Activated gamma-delta T cell treated with anti-CD3 and anti-CD28 coated beads, Interleukin-2, amount 50 U/mL, for 16 hours (primary cell): ENCODE measurements around the gene DZIP1L.
A peak's percentile ranks its signal among the peaks of the same experiment; 100 is the strongest.
"Not testable (repeated sequence)": the region's sequence is repeated elsewhere in the genome, so short reads cannot be mapped to it uniquely, and the experiment has no call there.

Experiments used
- DNase-seq: peaks from one replicate; pipeline ENCODE4 v3.0.0-alpha.2; 2020; ENCODE audit warnings: low read depth

The DZIP1L gene, protein sequence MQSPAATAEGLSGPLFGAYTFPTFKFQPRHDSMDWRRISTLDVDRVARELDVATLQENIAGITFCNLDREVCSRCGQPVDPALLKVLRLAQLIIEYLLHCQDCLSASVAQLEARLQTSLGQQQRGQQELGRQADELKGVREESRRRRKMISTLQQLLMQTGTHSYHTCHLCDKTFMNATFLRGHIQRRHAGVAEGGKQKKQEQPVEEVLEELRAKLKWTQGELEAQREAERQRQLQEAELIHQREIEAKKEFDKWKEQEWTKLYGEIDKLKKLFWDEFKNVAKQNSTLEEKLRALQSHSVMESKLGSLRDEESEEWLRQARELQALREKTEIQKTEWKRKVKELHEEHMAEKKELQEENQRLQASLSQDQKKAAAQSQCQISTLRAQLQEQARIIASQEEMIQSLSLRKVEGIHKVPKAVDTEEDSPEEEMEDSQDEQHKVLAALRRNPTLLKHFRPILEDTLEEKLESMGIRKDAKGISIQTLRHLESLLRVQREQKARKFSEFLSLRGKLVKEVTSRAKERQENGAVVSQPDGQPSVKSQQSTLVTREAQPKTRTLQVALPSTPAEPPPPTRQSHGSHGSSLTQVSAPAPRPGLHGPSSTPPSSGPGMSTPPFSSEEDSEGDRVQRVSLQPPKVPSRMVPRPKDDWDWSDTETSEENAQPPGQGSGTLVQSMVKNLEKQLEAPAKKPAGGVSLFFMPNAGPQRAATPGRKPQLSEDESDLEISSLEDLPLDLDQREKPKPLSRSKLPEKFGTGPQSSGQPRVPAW

DNA sequence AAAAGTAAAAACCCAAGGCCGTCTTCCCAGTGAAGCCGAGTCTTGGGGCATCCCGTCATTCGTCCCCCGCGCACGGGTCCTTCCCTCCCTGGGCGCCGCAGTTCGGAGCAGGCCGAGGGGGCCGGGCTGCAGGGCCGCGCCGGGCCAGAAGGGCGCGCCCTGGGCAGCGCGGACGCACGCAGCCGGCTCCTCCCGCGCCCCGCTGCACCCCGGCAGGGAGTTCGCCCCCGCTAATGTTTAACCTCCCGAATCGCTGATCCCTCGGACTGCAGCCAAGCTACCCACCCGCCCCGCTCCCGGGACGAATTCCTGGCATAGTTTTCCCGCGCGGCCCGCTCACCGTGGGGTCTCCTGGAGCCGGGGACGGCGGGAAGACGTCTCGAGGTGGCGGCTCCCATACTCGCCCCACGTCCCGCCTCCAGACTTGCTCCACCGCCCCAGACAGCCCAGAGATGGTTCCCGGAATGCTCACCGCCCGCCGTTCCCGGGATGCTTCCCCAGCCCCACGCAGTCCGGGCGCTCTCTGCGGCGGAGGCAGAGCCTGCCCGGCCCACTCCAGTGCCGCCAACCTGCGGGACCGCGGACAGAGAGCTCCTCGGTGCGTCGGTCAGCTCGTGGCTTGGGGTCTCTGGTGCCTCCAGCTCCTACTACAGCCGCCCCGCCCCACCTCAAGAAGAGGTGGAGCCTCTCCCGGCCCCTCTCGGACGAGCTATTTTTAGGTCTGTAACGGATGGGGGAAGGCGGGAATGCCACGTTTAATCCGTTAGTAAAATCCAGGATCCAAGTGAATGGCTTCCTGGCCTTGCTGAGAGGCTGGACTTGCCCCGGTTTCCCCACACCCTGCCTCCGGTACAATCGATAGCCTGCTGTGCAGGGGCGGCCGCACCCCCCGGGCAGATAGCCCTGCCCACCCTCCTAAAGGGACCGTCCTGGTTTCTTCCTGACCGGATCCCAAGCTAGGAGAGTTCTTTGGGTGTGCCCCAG, at the start of gene DZIP1L:
DZIP1L (minus strand) TSS at position 621 of the 984 bp plus-strand sequence. CDS start 11,637 bp downstream, outside the sequence.
- no peak for DNase-seq

DNA sequence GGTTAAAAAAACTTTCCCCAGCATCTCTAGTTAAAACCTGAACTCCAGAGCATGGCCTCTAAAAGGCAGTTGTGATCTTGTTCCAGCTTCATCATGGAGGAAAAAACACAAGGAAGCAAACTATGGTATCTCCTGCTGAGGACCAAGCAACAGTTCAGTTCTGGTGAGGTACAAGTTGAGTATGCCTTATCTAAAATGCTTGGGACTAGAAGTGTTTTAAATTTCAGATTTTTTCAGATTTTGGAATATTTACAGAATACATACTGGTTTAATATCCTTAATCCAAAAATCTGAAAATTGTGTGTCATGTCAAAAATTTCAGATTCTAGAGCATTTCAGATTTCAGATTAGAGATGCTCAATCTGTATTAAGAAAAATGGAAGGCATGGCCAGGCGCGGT, 49.7 kb upstream of the DZIP1L start:
- no peak for DNase-seq

DNA sequence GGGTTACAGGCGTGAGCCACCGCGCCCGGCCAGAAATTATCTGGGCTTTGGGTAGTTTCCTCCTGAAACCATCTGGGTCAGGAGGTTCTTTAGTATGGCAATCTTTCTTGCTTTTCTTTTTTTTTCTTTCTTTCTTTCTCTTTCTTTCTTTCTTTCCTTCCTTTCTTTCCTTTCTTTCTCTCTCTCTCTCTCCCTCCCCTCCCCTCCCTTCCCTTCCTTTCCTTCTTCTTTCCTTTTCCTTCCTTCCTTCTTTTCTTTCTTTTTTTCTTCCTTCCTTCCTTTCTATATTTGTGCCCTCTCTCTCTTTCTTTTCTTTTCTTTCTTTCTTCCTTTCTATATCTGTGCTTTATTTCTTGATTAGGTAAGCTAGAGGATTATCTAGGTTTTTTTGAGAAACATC, 42.3 kb upstream of the DZIP1L start:
- DNase-seq = no peak

DNA sequence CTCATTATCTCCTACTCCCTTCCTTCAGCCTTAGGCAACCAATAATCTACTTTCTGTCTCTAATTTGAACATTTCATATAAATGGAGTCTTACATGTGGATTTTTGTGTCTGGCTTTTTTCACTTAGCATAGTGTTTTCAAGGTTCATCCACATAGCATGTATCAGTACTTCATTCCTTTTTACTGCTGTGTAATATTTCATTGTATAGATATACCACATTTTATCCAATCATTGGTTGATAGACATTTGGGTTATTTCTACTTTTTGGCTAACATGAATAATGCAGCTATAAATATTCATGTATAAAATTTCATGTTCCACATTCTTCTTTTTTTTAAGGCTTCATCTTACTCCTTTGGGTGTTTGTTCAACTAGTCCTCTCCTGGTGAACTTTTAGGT, 39.1 kb upstream of the DZIP1L start:
- no peak for DNase-seq

GRCh38 chr3:138148503-138148902, 33.1 kb upstream of the DZIP1L start:
- DNase-seq = no peak

DNA sequence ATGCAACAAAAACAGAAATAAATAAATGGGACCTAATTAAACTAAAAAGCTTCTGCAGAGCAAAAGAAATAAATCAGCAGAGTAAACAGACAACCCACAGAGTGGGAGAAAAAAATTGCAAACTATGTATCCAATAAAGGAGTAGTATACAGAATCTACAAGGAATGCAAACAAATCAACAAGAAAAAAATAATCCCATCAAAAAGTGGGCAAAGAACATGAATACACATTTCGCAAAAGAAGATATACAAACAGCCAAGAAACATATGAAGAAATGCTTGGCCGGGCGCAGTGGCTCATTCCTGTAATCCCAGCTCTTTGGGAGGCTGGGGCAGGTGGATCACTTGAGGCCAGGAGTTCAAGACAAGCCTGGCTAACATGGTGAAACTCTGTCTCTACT, 26.8 kb upstream of the DZIP1L start:
- DNase-seq = not testable (repeated sequence)

DNA sequence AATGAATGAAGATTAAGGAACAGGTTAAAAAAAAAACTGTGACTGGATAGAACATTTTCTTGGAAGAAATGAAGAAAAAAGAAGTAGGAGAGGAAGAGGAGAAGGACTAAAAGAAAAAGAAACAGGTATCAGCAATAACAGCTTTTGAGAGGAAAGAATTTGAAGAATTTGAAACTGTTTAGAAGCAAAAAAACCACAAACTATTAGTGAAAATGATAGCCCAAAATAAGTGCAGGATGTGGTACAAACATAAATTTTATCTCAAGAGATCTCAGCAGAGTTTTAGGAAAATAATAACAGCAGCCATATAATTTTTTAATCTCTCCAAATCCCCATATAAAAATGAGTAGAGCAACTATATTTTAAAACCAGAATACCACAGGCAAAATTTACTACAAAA, 25.5 kb upstream of the DZIP1L start:
- DNase-seq = no peak

DNA sequence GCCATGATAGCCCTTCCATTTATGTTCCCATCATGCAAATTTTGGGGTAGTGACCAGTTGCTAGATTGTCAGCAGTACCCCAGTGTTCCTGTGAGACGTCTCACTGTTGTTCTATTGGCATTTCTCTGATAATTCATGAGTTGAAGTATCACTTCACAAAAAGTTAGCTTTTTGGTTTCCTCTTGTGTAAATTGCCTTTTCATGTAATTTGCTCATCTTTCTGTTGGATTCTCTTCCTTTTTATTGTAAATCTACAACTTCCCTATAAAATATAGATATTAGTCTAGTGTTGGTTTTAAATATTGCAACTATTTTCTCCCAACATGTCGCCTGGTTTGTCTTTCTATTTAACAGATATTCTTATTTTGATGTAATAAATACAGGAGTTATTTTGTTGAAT, 24.3 kb upstream of the DZIP1L start:
- DNase-seq = no peak

DNA sequence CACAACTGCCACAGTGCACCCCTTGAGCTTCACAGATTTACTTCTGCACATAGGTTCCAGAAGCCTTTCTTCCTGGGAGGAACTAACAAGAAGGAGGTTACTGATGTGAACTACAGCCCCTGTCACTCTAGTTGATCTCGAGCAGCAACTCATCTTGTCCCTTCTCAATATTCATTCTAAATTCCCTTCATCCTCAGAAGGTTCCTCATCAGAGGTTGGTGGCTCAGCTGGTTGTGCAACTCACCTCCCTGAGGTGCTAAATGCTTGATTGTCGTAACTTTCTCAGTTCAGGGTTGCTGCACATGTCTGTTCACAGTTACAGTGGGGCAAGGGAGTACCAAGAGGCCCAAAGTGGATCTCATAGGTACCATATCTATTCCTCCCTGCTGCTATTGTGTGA, 22.5 kb upstream of the DZIP1L start:
- DNase-seq = no peak

- no peak for DNase-seq
Measured at GRCh38 chr3:138136201-138136600, 20.8 kb upstream of the DZIP1L start.

GRCh38 chr3:138135833-138136194, 20.4 kb upstream of the DZIP1L start:
- DNase-seq = no peak

DNA sequence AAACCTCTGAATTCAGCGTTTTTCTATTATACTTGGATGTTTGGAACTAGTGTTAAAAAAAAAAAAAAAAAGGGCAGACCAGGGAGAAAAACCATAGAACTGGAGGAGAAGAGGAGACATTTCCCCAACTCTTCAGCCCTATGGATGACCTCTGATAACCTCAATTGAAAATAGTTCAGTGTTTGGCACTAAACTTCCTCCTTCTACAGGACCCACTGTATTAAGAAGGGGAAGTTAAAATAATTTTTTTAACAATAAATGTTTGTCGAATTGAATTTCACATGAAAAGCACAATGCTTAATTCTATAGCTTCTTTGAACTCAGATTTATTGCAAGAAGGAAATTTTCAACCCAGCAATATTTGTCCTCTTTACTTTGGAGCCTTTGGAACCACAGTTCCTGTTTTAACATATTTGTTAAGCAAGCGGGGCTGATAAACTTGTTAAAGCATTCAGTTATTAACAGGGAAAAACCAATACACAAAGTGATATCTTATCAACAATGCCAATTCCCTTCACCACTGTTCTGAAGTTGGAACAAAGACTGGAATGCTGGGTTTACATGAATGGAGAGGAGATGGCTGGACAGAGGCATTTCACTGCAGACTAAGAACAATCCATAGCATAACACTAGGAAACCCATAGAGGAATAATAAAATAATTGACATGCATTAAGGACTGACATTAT, 19.9 kb upstream of the DZIP1L start:
- DNase-seq = no peak

- no peak for DNase-seq
Measured at GRCh38 chr3:138132239-138132638, 16.8 kb upstream of the DZIP1L start, which contains the start of gene A4GNT. Gene A4GNT, minus strand, starts transcription at chr3:138132390. Its CDS starts 1,134 bp downstream, at chr3:138131256.

GRCh38 chr3:138127636-138128365, 12.4 kb upstream of the DZIP1L start:
- no peak for DNase-seq

- DNase-seq = no peak
Measured at GRCh38 chr3:138125548-138126221, 10.3 kb upstream of the DZIP1L start.

DNA sequence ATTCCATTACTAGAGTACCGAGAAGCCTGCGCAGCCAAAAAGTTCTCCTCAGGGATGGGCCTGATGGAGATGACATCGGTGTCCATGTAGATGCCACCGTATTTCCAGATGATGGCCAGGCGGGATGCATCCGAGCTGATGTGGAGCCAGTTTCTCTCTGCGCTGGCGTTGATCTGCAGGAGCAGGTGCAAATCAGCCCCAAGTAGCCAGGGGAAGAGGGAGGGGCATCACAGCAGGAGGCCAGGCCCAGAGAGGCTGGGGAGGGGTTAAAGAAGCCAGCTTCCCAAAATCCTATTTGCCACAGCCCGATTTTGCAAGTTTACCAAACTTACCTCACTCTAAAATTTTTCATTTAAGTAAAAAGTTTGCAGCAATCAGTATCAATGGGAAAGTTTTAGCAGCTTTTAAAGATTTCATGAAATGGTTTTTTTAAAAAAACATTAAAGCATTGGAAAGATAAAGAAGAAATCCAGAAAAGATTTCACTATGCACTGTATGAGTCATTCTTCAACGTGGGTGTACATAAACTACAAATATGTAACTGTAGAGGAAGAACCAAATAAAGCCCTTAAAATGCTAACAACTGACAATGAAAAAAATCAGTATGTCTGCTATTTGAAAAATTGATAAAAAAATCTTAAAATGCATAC, 9.4 kb upstream of the DZIP1L start:
- no peak for DNase-seq

- no peak for DNase-seq
Measured at GRCh38 chr3:138124188-138124587, 8.8 kb upstream of the DZIP1L start.

GRCh38 chr3:138119423-138119766, 4.0 kb upstream of the DZIP1L start:
- no peak for DNase-seq

DNA sequence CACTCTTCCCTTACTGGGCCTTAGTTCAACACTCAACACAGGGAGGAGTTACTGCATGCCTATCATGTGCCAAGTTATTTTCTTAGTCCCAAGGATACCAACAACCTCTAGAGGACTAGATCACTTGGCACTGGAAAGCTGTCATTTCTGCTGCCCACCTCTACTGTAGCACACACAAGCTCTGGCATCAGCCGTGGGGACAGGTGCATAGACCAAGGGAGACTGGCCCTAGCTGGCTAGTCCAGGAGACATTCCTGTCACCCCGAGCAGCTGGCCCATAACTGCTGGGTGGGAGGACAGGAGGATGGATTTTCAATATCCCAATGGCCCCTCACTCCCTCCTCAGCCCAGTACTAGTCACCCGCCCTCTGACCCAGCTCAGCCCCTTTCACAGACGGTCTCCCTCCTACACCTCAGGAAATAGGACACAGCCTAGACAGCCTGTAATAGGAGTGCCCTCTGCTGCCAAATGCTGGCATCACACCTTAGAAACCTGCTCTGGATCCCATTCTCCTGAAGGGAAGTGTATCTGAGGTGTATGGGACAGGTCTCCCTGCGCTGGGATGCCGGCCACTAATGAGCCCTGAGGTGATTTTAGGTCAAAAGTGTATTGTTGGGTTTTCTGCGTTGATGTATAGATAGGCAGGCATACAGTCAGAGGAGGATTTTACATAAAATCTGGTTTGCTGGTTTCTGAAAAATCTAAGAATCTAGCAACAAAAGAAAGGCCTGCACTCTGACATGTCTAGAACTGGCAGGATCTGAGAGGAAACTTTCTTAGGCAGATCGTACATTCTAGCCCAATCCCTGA, 3.4 kb upstream of the DZIP1L start:
- peak; percentile 14 for DNase-seq
